ENCODE data around the gene UGT1A8. TPM values are rescaled to one million over a fixed set of nuclear protein-coding genes. Genes with fewer than 3 reads are reported as not detected.

Gene UGT1A8
- total and polyA plus RNA-seq, 2 of the 4 experiments (the other 2 are of a cell fraction), result not detected

GRCh38 chr2:233768076-233768475 is 150.6 kb downstream of the UGT1A8 start:
- Histone ChIP-seq H4K5ac (ENCODE audit: low read depth, low read length) (no peak overlapping the region), H3K36me3 (ENCODE audit: control insufficient read depth, insufficient read depth, low read length) (no peaks in the 10 kb centered on the region), H2BK15ac (ENCODE audit: low read depth, low read length) (no peak overlapping the region), H3K18ac (ENCODE audit: low read depth, low read length) (no peak overlapping the region), H2BK20ac (ENCODE audit: low read depth, low read length) (no peak overlapping the region), H4K20me1 (ENCODE audit: insufficient read depth, low read length) (no peaks in the 10 kb centered on the region), H3K4me1 (ENCODE audit: control insufficient read depth, insufficient read depth, low read length) (peaks cover 12% of the 10 kb centered on the region), H4K8ac (ENCODE audit: low read depth in 2 of 2, low read length in 2 of 2) (no peak overlapping the region), H3K23ac (ENCODE audit: low read depth, low read length) (no peak overlapping the region), H3K4me2 (ENCODE audit: low read depth, low read length) (no peak overlapping the region), H3K9ac (ENCODE audit: low read depth, low read length) (no peak overlapping the region), H3K27ac (ENCODE audit: insufficient read depth, low read length) (no peak overlapping the region), H3K27me3 (ENCODE audit: control insufficient read depth, insufficient read depth, low read length) (no peaks in the 10 kb centered on the region), H3K9me1 (ENCODE audit: insufficient read depth, low read length) (0 out of 2 replicates have a peak, but pooled peaks cover 5% of the 10 kb centered on the region), H2BK120ac (ENCODE audit: low read depth, low read length) (no peak overlapping the region), H3K9me3 (ENCODE audit: control insufficient read depth, insufficient read depth, low read length) (no peaks in the 10 kb centered on the region), H3K4me3 (ENCODE audit: insufficient read depth, low read depth, low read length) (no peak overlapping the region), H2AK5ac (ENCODE audit: low read depth, low read length) (no peak overlapping the region), H3K14ac (replicated peaks; ENCODE audit: low read depth, low read length) (no peak overlapping the region), H2AFZ (replicated peaks; ENCODE audit: low read length, poor library complexity) (no peak overlapping the region), H3K79me1 (ENCODE audit: low read depth in 1 of 2, low read length in 2 of 2) (no peaks in the 10 kb centered on the region), H3K4ac (ENCODE audit: low read depth, low read length) (no peak overlapping the region), H2BK5ac (ENCODE audit: low read depth, low read length, poor library complexity, severe bottlenecking) (no peak overlapping the region), H3K56ac (ENCODE audit: extremely low read depth, insufficient read depth, low read length) (no peak overlapping the region), H4K91ac (ENCODE audit: insufficient read depth, low read depth, low read length) (no peak overlapping the region), H2AK9ac (replicated peaks; ENCODE audit: low read depth, low read length, poor library complexity) (no peak overlapping the region)
- in situ Hi-C loops (cut with MboI; ENCODE audit: low sequenced_read_pairs), result no loop called here
- DNase-seq (no peak), ATAC-seq (ENCODE audit: low read depth) (no peak)
- intact Hi-C loops (cut with micrococcal nuclease), result no loop called here
- TF ChIP-seq ELK1 (IDR thresholded peaks at IDR 0.05; ENCODE audit: borderline replicate concordance, low read depth, low read length) (no peak), NFE2L2 (IDR thresholded peaks at IDR 0.05; ENCODE audit: low read depth, low read length) (no peak)
- BruUV-seq (replicated peaks), result no TSS peak
- 60% methylated on average over 3 of the region's 4 CpGs; no CpG with 5 or more reads in 1 of the 2 experiments for WGBS, 2 experiments (ENCODE audit: extremely low coverage in 2 of 2, insufficient read length in 1 of 2)
- ChIA-PET CTCF (no interaction called here), POLR2A (ENCODE audit: unreplicated experiment) (no interaction called here)
- dilution Hi-C loops (cut with HindIII; ENCODE audit: low sequenced_read_pairs, unreplicated experiment), result no loop called here

Measured in IMR-90 (cell line).